Nephron progenitor cell (in vitro differentiated cells): ENCODE results near the gene JARID2.
A peak's percentile ranks its signal among the peaks of the same experiment; 100 is the strongest.

ENCODE experiments used
- DNase-seq: peaks from one replicate; pipeline ENCODE4 v3.0.0; 2021
- H3K27ac Mint-ChIP-seq: 2 replicates; pipeline ENCODE4 v1.8.0; 2021; ENCODE audit warnings: mild to moderate bottlenecking, moderate library complexity, mixed read lengths
- H3K27me3 Mint-ChIP-seq: 2 replicates; pipeline ENCODE4 v1.8.0; 2021; ENCODE audit warnings: mild to moderate bottlenecking, low read depth, mixed read lengths; ENCODE audit not compliant: poor library complexity
- H3K36me3 Mint-ChIP-seq: 2 replicates; pipeline ENCODE4 v1.8.0; 2021; ENCODE audit warnings: low read depth, mixed read lengths
- H3K4me1 Mint-ChIP-seq: 2 replicates; pipeline ENCODE4 v1.8.0; 2021; ENCODE audit warnings: mixed read lengths
- H3K4me3 Mint-ChIP-seq: 2 replicates; pipeline ENCODE4 v1.8.0; 2021; ENCODE audit warnings: mild to moderate bottlenecking, moderate library complexity, mixed read lengths
- H3K9me3 Mint-ChIP-seq: 2 replicates; pipeline ENCODE4 v1.8.0; 2021; ENCODE audit warnings: mild to moderate bottlenecking, moderate library complexity, mixed read lengths
- CTCF ChIP-seq: fragments of 200-600 bp; sonication (generic); IDR thresholded peaks from 2 replicates; pipeline ENCODE4 v1.5.0; 2021; ENCODE audit warnings: antibody characterized with exemption

Gene JARID2

GRCh38 chr6:15434263-15434662, 188.4 kb downstream of the JARID2 start:
- peaks cover 86% of the 10 kb centered on the region for H3K4me1 Mint-ChIP-seq
- H3K4me3 Mint-ChIP-seq: no peak overlapping the region
- no peak for DNase-seq
- H3K36me3 Mint-ChIP-seq: peaks cover 28% of the 10 kb centered on the region
- TF ChIP-seq CTCF: no peak
- H3K9me3 Mint-ChIP-seq: peaks cover 26% of the 10 kb centered on the region
- H3K27me3 Mint-ChIP-seq: no peaks in the 10 kb centered on the region
- no peak overlapping the region for H3K27ac Mint-ChIP-seq

GRCh38 chr6:15434823-15435380, 189.0 kb downstream of the JARID2 start:
- H3K27me3 Mint-ChIP-seq: no peaks in the 10 kb centered on the region
- no peak overlapping the region for H3K27ac Mint-ChIP-seq
- no peak for DNase-seq
- TF ChIP-seq CTCF: no peak
- peaks cover 28% of the 10 kb centered on the region for H3K36me3 Mint-ChIP-seq
- peaks cover 26% of the 10 kb centered on the region for H3K9me3 Mint-ChIP-seq
- H3K4me3 Mint-ChIP-seq: no peak overlapping the region
- H3K4me1 Mint-ChIP-seq: peaks cover 86% of the 10 kb centered on the region

GRCh38 chr6:15435468-15435867, 189.6 kb downstream of the JARID2 start:
- H3K4me3 Mint-ChIP-seq: no peak overlapping the region
- peaks cover 86% of the 10 kb centered on the region for H3K4me1 Mint-ChIP-seq
- H3K27ac Mint-ChIP-seq: no peak overlapping the region
- no peak for DNase-seq
- peaks cover 26% of the 10 kb centered on the region for H3K9me3 Mint-ChIP-seq
- TF ChIP-seq CTCF: no peak
- H3K27me3 Mint-ChIP-seq: no peaks in the 10 kb centered on the region
- peaks cover 28% of the 10 kb centered on the region for H3K36me3 Mint-ChIP-seq

GRCh38 chr6:15436451-15436850, 190.6 kb downstream of the JARID2 start:
- Mint-ChIP-seq H3K9me3 (peaks cover 26% of the 10 kb centered on the region), H3K4me1 (peaks cover 86% of the 10 kb centered on the region), H3K36me3 (peaks cover 28% of the 10 kb centered on the region), H3K27ac (peak overlapping the region; percentile 91), H3K4me3 (peak overlapping the region; percentile 32), H3K27me3 (no peaks in the 10 kb centered on the region)
- DNase-seq: no peak
- no peak for TF ChIP-seq CTCF

GRCh38 chr6:15437090-15437635, 191.3 kb downstream of the JARID2 start:
- Mint-ChIP-seq H3K4me3 (peak overlapping the region; percentile 32), H3K27ac (peak overlapping the region; percentile 91), H3K4me1 (peaks cover 83% of the 10 kb centered on the region)

More at GRCh38 chr6:15437090-15437635, 191.3 kb downstream of the JARID2 start:
- Mint-ChIP-seq H3K27me3 (no peaks in the 10 kb centered on the region), H3K36me3 (peaks cover 28% of the 10 kb centered on the region), H3K9me3 (peaks cover 26% of the 10 kb centered on the region)
- DNase-seq: no peak
- no peak for TF ChIP-seq CTCF
